Hematopoietic multipotent progenitor cell treated with erythropoietin and hydrocortisone succinate and interleukin-3 and kit ligand, for 6 days (in vitro differentiated cells): ENCODE results near the gene BANF2.
"Not testable (repeated sequence)": the region's sequence is repeated elsewhere in the genome, so short reads cannot be mapped to it uniquely, and the experiment has no call there.

Experiments
- DNase-seq: peaks from one replicate; pipeline ENCODE4 v3.0.0-alpha.2; 2015

BANF2 gene

DNA sequence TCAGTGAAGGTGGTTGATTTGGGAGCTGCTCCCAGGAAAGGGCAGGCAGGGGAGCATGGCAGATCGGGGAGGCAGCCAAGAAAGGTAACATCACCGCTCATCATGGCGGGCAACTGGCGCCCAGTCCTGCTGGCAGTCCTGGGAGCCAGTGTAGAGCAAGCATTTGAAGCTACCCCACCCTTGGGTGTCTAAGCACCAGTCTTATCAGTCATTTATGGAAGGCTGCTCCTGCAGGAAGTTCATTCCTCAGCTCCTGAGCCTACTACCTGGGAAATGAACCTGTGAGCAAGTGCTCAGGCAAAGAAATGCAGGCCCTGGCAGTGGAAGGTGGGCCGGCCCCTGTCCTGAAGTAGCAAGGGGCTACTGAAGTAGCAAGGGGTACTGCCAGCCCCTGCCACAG, 41.5 kb downstream of the BANF2 start:
- DNase-seq: no peak

DNA sequence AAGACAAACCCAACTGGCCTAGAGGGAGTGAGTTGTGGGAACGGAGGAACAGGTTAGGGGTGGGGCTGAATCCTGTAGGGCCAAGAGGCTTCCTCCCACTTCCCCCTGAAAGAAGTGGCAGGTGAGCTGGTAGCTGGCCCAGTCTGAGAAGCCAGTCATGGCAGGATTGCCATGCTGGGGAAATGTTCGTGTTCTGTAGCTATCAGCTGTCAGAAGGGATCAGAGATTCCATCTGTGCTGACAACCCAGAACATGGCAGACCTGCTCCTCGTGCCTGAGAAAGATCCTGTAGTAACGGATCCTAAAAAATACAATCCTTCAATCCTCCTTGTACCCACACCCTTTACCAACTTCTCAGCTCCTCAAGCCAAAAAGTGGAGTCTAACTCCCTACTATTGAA, 43.0 kb downstream of the BANF2 start:
- DNase-seq: no peak

GRCh38 chr20:17743677-17744076, 43.9 kb downstream of the BANF2 start:
- no peak for DNase-seq

- DNase-seq: no peak
Observed at GRCh38 chr20:17747431-17747846, 47.7 kb downstream of the BANF2 start.

DNA sequence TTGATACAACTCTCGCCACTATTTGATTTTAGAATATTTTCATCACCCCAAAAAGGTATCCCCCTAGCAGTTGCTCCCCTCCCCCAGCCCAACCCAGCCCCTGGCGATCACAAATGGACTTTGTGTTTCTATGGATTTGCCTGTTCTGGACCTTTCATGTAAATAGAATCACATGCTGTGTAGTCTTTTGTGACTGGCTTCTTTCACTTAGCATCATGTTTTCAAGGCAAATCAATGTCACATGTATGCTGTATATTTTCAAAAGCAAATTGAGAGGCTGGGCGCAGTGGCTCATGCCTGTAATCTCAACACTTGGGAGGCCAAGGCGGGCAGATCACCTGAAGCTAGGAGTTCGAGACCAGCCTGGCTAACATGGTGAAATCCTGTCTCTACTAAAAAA, 48.5 kb downstream of the BANF2 start:
- no peak for DNase-seq

GRCh38 chr20:17749626-17749977, 49.8 kb downstream of the BANF2 start:
- DNase-seq: no peak

DNA sequence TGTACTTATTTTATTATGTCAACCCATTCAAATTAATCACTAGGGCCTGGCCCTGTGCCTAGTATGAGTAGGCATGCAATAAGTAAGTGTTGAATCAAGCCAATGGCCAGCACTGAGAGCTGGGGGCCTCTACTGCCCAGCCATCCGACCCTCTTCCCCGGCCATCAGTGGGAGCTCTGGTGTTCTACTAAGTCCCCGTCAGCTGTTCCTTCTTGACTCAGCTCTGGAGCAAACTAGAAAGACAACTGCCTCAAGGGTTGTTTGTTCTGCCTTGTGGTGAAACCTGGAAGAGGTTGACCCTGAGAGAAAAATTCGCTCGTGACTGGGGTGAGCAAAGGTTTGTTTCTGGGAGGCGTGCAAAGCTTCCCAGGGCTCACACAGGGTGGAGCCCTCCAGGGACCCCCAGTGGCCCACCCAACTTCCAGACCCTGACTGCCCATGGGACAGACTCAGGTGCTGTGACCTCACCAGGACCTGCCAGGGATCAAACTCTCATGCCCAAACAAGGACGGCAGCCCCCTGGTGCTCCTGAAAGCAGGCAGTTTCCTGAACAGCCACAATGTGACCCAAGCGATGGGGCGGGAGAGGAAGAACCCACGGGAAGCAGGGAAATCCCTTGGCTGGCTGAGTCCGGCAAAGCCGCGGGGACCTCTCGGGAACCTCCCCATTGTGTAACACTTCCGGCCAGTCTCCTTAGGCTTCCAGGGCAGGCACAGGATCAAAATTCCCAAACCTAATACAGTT, 50.4 kb downstream of the BANF2 start:
- DNase-seq: no peak

DNA sequence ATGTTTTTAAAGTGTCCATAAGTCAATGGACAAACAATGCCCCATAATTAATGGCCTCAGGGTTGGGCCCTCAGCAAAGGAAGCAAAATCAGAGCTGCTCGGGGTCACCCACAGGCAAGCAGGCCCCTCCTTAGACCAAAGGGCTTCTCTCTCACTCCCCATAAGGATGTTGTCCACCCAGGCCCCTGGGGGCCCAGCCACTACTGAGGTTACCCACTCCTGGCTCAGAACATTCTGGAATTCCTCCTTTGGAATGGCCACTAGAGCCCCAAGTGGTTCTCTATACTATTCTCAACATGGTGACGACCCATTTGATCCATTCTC, 50.9 kb downstream of the BANF2 start:
- DNase-seq: no peak

- DNase-seq: no peak
Observed at GRCh38 chr20:17751640-17752039, 51.9 kb downstream of the BANF2 start.

DNA sequence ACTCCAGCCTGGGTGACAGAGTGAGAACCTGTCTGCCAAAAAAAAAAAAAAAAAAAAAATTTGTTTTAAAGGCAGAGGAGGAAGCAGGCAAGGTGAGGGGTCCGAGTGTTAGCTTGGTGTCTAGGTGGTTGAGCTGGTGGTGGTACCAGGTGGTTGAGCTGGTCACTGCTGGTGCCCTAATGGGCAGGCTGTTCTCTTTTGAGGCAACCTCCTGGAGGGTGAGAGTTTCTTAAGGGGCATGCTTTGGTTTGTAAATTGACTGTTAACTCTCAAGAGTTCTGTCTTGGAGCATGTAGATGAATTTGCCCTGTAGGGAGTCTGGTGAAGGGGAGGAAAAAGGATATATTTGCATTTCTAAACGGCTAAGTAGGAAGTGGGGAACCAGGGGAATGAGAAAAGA, 52.7 kb downstream of the BANF2 start:
- no peak for DNase-seq

- DNase-seq: no peak
Observed at GRCh38 chr20:17753516-17753915, 53.8 kb downstream of the BANF2 start.

GRCh38 chr20:17756529-17756928, 56.8 kb downstream of the BANF2 start:
- DNase-seq: no peak

DNA sequence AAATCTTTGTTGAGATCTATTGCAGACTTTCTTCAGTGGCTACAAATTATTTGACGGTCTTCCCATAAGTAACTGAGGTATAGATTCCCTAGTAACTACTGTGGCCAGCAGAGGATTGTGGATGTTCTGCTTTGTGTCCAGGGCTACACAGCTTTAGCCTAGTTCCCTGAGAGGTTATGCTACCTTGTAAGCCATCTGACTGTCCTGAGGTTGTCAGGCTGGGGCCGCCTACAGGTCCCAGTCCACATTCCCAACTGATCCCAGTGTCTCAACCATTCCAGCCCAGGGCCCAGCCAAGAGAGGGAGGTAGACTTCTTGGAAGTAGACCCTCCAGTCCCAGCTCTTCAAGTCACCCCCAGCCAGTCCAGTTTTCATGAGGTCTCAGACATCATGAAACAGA, 57.7 kb downstream of the BANF2 start:
- DNase-seq: no peak

DNA sequence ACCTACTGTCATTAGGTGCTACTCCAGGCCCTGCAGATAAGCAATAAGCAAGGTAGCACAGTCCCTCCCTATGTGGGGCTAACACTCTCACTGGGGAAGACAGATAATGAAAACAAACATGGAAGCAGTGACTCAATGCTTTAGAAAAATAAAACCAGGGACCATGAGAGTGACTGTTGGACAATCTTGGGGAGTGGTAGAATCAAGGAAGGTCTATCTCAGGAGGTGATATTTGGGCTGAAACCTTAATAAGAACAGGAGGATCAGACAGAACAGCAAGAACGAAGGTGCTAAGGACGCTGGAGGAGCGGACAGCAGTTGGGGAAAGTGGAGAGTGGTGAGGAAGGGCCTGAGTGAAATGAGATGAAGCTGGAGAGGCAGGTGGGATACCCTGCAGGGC, 58.2 kb downstream of the BANF2 start:
- no peak for DNase-seq

DNA sequence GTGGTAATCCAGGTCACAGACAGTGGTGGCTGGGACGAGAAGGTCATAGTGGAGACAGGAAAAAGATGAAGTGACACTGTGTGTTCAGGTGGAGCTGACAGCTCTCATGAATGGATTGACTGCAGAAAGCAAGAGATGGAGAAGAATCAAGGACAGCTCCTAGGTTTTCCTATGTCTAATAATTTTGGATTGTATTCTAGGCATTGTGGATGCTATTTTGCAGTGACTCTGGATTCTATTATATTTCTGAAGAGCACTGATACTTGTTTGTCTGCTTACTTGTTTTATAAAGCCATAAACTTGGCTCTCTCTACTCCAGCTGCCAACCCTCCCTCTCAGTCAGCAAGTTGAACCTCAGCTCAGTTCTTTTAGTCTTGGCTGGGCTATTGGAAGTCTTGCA, 58.7 kb downstream of the BANF2 start:
- no peak for DNase-seq

GRCh38 chr20:17759449-17759848, 59.7 kb downstream of the BANF2 start:
- no peak for DNase-seq

DNA sequence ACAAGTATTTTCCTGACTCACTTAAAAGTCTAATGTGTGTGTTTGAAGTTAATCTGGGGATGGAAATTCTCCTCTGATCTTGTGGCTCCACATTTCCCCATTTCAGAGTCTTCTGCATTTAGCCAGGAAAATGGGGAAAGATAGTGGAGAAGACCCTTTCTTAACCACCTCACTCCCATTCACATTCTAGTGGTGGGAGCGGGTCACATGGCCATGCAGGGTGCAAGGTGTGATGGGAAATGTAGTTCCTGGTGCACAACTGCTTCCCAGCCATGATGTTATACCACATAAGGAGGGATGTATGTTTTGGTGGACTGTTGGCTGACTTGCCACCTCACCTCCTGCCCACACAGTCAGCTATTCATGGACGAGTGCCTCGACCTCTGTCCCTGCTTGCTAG, 61.8 kb downstream of the BANF2 start:
- DNase-seq: peak; percentile 17

DNA sequence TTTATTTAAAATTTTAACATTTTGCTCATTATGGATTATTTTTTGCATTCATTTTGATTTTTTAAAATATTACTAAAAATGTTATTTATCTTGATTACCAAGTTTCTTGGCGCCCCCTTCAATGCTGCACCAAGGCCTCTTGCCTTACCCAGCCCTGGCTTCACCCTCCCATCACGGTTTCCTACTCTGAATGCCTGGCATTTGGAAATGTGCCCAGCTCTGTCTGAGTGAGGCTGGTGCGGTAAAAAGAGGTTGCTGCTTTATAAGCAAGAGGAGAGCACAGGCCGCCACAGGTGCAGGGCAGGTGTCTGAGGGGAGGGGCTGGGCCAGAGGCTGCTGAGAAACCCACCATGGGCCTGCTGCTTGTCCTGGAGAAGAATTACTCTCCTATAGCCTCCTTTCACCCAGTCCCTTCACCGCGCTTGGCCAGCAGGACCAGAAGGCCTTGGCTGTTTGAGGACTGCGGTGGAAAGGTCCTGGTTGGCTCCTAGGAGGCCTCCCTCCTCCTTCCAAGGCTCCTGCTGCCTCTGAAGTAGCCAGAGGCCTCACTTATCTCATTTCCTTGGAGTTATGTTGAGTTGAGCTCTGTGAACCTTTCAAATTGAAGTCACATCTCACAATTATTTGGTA, 62.6 kb downstream of the BANF2 start:
- no peak for DNase-seq

DNA sequence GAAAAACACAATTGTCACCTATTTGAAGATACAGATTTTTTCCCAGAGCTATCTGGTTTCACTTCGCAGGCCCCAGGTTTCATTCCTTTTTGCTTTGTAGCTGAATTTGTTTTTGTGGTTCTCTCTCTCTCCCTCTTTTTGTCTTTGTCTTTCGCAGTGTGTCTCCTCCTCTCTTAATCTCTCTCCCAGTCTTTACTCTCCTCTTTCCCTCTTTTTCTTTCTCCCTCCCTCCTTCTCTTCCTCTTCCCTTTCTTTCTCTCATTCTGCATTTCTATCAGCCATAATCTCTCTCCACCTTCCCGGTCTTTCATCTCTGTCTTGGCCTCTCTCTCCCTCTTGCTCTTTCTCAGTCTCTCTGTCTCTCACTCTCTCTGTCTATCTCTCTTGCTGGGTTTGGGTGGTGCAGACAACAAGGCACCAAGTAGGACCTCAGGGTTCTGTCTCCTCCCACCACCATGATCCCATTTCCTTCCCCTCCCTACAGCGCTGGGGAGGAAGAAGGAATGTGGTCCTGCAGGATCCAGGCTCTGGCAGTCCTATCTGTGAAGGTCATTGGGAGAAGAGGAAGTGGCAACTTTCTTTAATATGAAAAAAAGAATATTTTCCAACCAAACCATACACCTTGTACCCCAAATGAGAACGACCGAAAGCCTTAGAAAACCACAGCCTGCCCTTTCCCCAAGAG, 63.2 kb downstream of the BANF2 start:
- DNase-seq: no peak

DNA sequence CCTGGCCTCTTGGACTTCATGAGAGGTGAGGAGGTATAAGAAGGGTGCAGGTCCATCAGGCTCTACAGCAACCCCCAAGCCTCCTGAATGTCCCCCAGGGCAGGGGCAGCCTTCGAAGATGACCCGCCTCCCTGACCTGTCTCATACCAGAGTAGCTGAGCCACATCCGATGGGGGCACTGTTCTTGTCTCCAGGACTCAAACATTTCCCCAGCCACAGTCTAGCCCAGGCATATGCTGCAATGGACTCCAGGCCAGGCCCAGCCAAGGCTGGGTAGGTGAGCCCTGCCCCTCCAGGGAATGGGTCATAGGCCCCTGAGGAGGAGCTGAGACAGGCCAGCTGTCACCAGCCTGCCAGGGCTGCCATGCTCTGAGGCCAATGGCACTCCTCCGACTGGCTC, 65.3 kb downstream of the BANF2 start:
- DNase-seq: no peak

DNA sequence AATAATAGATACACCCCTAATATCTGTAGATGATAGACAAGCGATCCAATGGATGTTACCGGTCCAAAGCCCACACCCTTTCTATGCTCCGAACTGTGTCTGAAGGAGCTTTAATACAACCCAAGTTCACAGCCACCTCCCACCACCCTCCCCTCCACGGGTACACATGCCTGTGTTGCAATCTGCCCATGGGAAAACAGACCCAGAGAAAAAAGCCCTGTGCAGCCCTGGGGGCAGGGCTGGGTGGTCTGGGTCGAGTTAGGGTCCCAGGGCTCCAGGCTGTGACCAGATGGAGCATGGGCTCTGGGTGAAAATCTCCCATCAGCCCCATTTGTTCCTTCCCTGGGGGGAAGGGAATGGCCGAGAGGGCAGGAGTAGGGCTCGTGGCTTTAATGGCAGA, 65.8 kb downstream of the BANF2 start:
- DNase-seq: no peak

GRCh38 chr20:17766226-17766625, 66.5 kb downstream of the BANF2 start:
- no peak for DNase-seq

GRCh38 chr20:17767624-17768023, 67.9 kb downstream of the BANF2 start:
- no peak for DNase-seq

DNA sequence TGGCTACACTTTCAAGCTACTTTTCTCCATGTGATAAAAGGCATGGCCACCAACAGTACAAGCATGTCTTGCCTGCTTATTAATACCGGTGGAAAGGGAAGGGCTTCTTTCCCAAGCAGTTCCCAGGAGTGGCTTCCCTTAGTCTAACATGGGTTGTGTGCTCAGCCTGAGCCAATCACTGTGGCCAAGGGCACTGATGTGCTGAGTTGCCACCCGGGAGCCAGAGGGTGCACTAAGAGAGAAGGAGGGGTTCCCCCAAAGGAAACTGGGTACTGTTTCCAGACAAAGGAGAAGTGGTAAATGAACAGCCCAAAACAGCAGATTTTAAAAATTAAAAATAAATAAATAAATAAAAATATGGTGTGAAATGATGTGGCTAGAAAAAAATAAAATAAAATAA, 68.5 kb downstream of the BANF2 start:
- no peak for DNase-seq

DNA sequence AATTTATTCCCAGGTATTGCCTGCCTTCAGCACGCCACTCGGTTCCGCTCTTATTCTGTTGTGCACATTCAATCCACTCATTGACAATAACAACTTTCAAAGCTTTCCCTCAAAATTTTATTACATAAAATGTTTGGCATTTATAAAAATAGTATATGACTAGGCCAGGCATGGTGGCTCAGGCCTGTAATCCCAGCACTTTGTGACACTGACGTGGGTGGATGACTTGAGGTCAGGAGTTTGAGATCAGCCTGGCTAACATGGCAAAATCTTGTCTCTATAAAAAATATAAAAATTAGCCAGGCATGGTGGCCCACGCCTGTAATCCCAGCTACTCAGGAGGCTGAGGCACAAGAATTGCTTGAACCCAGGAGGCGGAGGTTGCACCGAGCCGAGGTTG, 70.0 kb downstream of the BANF2 start:
- not testable (repeated sequence) for DNase-seq
